GM18873 (cell line): Measurements from ENCODE around the gene ATG101.
A peak's percentile ranks its signal among the peaks of the same experiment; 100 is the strongest.

ENCODE experiments used
- ATAC-seq: cut with Tn5 transposase; IDR thresholded peaks from one replicate; pipeline ENCODE4 v1.9.1; 2021; ENCODE audit warnings: mild to moderate bottlenecking, moderate library complexity, moderate number of reproducible peaks; ENCODE audit not compliant: unreplicated experiment, low FRiP score

The ATG101 gene

GRCh38 chr12:52069327-52070184 lies at the start of gene ATG101:
ATG101 (plus strand) TSS chr12:52069978; CDS start chr12:52073651, 3,673 bp downstream.
- peak; percentile 84 for ATAC-seq

DNA sequence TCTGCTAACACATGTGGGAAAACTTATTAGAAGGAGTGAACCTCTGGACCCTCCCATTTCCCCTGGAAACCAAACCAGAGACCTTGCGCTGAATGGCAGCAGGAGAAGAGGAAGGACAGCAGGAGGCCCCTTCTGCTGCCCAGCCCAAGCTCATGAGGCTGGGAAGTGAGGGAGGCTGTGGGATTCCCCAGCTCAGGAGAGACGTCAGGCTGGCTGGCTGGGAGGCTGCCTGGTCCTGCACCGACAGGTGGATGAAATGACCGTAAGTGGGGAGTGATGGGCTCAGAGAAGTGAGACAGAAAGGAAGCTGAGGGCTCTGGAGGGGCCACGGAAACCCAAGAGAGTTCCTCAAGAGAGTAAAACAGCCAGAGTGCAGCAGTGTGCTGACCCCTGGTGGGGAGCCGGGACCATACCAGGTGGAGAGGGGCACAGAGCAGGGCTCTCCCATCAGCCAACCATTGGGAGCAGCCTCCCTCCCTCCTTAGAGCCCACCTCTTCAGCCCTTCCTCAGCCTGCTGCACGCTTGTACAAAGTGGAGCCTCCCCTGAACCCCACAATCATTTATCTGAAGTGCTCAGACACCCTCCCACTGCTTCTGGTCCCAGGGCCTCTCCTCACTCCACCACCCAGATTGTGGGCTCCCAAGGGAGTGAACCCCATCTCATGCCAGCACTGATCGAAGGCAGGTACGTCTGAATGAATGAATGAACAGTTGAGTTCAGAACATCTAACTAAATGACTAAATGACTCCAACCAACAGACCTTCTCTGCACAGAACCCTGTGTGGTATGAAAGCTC lies 49.0 kb upstream of the ATG101 start:
- no peak for ATAC-seq

DNA sequence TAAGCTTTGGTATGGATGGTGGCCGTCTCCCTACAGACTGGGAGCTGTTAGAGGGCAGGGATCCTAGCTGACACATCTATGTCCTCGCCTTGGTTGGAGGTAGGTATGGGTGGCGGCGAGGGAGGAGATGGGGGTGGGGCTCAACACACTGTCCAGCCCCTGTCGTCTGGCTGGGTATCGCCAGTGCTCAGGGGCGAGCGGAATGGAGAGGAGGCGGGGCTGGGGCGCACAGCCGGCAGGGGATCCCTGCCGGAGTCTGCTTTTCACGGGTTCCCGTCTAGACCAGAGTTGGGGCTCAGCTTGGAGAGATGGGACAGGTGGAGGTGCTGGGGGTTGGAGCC lies 47.0 kb upstream of the ATG101 start:
- no peak for ATAC-seq

GRCh38 chr12:52023182-52023975 lies 46.4 kb upstream of the ATG101 start:
- ATAC-seq: no peak

DNA sequence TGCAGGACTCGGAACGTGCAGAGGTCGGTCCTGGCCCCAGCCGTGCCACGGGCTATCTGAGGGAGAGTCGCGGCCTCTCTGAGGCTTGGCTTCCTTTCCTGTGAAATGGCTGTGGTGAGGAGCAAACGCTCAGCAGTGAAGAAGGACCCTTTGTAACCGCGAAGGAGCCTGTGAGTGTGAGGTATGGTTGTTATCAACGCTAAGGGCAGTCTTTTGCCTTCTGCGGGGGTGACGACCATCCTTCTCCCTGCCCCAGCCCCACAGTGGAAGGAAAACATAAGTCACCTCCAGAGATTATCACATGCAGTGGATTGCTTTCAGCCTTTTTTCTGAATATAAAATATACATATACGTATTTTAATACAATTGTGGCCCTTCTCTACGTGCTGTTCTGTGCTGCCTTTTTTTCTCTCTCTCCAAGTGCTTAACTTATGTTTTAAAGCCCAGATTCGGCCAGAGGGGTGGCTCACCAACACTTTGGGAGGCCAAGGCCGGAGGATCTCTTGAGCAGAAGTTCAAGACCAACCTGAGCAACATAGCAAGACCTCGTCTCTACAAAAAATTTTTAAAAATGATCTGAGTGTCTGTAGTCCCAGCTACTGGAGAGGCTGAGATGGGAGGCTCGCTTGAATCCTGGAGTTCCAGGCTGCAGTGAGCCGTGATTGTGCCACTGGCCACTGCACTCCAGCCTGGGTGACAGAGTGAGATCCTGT lies 45.6 kb upstream of the ATG101 start:
- ATAC-seq: no peak

- no peak for ATAC-seq
Observed at GRCh38 chr12:52024845-52025230, 44.9 kb upstream of the ATG101 start.

DNA sequence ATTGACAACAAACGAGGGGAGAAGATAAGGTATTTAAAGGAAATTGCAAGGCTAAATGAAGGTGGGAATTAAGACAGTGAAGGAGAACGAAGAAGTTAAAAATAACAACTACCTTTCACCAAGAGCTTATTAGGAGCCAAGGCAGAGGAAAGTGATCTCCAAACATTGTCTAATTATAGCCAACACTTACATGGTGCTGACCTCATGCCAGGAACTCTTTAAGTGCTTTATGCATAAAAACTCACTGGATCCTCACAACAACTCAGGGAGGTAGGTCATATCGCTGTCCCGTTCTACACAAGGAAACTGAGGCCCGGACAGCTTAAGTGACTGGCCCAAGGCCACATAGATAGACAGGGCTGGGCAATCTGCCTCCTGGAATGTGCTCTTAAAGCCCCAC lies 43.5 kb upstream of the ATG101 start:
- ATAC-seq: no peak

DNA sequence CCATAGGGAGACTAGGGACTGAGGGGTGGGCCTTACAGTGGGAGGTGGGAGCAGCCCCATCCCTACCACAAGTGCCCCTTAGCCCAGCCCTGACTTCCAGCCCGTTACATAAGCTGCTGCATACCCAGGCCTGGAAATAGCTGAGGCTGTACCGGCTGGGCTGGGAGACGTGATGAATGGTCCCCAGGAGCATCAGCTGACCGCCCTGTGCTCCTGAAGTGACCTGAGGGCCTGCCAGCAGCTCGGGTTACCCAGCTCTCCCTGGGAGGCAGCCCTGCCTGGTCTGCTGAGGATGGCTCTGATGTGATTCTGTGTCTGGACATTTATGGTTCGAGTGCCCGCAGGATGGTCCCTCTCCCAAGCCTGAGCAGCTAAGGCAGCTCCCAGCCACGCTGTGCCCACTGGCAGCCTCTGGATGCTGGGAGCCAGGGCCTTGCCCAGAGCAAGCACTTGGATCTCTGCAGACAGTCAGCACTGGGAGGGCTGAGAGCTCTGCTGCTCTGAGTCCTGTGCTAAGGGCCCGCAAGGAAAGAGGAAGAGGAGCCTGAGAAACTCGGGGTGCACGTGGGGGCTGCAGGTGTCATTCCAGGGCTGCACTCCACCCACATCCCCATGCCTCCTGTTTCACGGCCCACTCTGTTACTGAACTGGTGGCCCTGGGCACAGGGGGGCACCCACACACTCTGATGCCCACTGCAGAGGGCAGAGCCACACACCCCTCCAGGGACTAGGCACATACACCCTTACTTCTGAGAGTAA lies 42.5 kb upstream of the ATG101 start:
- ATAC-seq: no peak

DNA sequence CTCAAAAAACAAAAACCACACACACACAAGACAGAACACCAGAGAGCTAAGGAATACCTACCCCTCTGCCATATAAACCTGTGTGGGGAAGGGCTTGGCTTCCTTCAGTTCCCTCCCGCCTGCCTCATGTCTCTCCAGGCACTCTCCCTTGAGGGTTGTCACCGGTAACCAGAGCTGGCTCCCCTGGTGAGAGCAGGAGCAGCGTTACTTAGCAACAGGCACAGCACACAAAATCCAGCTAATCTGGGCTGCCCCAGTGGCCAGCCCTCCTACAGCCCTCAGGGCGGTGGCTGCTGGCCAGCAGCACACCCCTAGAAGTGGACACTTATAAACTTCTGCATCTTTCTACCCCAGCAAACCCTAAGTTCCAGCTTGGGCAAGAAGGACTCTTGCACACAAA lies 40.1 kb upstream of the ATG101 start:
- ATAC-seq: no peak

GRCh38 chr12:52032446-52032803 lies 37.4 kb upstream of the ATG101 start:
- no peak for ATAC-seq

DNA sequence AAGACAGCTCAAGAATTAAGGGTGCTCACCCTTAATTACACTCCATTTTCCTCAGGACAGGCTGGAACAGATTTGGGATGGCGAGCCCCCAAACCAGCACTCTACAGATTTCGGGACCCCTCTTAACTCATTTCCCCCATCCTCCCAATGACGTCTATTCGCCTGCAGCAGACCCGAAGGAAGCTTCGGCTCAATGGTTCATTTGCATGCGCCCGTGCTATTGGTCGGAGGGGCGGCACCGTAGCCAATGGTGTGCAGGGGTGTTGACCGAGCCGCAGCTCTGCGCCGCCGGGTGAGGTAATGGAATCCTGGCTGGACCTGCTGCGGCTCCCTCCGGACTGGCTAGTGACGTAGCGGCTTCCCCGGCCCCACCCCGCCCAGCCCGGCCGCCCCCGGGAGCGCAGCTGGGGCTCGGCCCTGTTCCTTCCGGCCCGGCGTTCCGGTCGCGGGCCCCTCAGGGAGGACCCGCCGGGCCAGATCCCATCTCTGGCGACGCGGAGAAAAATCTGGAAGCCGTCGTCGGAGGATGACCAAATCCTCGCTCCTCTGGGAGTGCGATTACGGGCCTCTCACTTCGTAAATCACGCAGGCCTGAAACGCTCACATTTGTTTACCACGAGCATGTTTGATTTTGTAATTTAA lies 36.9 kb upstream of the ATG101 start:
- ATAC-seq: peak; percentile 79

GRCh38 chr12:52033446-52034140 lies 36.2 kb upstream of the ATG101 start:
- ATAC-seq: no peak

DNA sequence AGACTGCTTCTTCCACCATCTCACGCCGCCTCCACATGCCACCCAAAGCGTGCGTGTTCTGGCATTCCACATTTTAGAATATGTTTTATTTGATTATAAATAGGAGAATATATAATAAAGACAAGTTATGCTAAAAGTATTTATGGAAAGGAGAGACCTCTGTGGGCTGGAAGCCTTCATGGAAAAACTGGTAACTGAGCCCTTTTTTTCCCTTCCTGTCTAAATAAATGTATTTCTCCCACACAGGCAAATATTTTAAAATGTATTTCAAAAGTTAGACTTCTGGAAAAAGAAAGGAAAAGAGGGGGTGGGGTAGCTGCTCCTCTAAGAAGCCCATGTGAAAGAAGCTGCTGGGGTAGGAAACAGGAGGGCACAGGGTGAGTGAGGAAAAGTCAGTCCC lies 34.6 kb upstream of the ATG101 start:
- ATAC-seq: no peak

GRCh38 chr12:52035926-52036325 lies 33.9 kb upstream of the ATG101 start:
- no peak for ATAC-seq

DNA sequence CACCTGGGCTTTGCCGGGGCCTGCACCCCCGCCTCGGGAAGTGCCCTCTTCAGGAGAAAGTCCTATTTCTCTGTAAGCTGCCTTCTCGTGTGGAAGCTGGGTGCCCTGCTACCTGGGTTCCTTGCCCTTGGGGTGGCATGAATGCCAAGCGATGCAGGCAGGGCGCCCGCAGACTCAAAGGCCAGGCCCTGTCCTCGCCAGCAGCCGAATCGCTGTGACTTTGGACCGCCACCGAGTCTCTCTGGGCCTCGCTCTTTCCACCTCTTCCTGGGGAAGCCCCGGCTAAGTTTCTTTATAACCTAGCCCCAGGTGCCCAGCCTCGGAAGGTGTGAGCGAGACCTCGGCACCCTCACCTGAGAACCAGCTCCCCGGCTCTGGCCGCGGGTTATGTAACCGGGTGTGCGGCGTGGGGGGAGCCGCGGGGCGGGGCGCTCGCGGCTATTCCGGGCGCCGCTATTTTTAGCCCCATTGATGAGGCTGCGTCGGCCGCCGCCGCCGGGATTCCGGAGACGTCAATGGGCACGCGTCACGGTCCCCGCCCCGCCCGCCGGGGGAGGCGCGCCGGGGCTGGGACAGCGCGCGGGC lies 33.1 kb upstream of the ATG101 start:
- ATAC-seq: no peak

DNA sequence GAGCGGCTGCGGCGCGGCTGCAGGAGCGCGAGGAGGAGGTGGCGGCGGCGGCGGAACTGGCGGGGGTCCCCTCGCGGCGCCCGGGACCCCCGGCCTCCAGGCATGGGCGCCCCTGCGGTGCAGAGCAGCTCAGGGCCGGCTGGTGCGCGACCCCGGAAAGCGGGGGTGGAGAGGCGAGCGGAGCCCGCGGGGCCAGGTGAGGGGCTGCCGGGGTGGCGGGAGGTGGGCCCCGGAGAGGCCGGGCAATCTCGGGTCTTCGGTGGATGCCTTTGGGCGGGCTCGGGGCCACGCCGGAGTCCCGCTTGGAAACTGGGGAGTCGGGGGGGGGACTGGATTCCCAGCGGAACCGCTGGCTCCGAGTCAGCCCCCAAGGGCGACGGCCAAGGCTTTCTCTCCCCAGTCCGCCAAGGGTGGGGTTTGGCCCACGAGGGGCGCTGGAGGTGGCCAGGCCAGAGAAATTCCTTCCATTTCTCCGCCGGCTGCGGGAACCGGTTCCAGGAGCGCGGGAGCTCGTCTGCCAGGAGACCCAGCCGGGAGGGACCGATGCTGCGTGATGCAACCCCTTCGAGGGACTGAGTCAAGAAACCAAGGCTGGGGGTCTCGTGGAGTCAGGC lies 32.4 kb upstream of the ATG101 start:
- no peak for ATAC-seq

GRCh38 chr12:52038447-52038846 lies 31.3 kb upstream of the ATG101 start:
- no peak for ATAC-seq

GRCh38 chr12:52041035-52041434 lies 28.7 kb upstream of the ATG101 start:
- ATAC-seq: no peak
